PC-9 (cell line): ENCODE data around the gene ATP2B2.

Source experiments
- EZH2 ChIP-seq: fragments of 200-600 bp; sonication (generic); IDR thresholded peaks from 2 replicates; pipeline ENCODE4 v1.8.0; 2017; ENCODE audit warnings: antibody characterized with exemption, low read depth
- TF ChIP-seq, protein P1 (sequence below): fragments of 200-600 bp; sonication (generic); conservative IDR thresholded peaks from 2 replicates; pipeline ENCODE4 v1.6.1; 2017; ENCODE audit warnings: mixed run types, antibody characterized with exemption, mild to moderate bottlenecking, moderate library complexity

DNA sequence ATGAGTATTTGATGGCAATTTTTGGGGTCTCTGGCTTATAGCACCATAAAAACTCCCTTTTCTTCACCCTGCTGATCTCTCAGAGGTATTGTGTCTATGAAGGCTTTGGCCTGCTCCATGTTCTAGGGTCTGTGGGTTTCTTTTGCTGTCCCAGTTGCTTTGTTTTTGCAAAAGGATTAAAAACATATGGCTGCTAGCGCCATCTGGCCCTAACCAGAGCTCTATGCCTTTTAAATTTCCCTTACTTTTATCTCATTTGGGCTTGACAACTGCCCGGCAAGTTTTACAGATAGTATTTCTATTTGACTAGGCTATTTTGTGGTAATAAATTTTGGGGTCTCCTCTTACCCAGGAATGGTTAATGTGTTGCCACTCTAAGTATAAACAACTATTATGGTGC lies 206.2 kb downstream of the ATP2B2 start:
- TF ChIP-seq, protein P1, sequence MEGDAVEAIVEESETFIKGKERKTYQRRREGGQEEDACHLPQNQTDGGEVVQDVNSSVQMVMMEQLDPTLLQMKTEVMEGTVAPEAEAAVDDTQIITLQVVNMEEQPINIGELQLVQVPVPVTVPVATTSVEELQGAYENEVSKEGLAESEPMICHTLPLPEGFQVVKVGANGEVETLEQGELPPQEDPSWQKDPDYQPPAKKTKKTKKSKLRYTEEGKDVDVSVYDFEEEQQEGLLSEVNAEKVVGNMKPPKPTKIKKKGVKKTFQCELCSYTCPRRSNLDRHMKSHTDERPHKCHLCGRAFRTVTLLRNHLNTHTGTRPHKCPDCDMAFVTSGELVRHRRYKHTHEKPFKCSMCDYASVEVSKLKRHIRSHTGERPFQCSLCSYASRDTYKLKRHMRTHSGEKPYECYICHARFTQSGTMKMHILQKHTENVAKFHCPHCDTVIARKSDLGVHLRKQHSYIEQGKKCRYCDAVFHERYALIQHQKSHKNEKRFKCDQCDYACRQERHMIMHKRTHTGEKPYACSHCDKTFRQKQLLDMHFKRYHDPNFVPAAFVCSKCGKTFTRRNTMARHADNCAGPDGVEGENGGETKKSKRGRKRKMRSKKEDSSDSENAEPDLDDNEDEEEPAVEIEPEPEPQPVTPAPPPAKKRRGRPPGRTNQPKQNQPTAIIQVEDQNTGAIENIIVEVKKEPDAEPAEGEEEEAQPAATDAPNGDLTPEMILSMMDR, result no peak
- no peak for TF ChIP-seq EZH2
